GM23338 (cell line): ENCODE data around the gene ACOX3. TPM values are rescaled to one million over a fixed set of nuclear protein-coding genes. Genes with fewer than 3 reads are reported as not detected.

Experiments used
- ATAC-seq: fragments of 200-7000 bp; cut with Tn5 transposase; 3 replicates; pipeline ENCODE4 v1.9.1; 2020
- DNase-seq: peaks from one replicate; pipeline ENCODE4 v3.0.0-alpha.2; 2015; ENCODE audit warnings: low spot score
- H2AFZ ChIP-seq: fragments of 200-600 bp; sonication (generic); 2 replicates; pipeline ENCODE4 v1.8.0; 2016; ENCODE audit warnings: antibody characterized with exemption, mild to moderate bottlenecking, moderate library complexity
- H3F3A ChIP-seq: fragments of 200-600 bp; sonication (generic); replicated peaks from 2 replicates; pipeline ENCODE4 v1.8.0; 2017; ENCODE audit warnings: antibody characterized with exemption, mixed run types, low read depth
- H3K27ac ChIP-seq: fragments of 200-600 bp; sonication (generic); 2 replicates; pipeline ENCODE4 v1.6.1; 2016; ENCODE audit warnings: low read depth
- H3K27me3 ChIP-seq: fragments of 200-600 bp; sonication (generic); 2 replicates; pipeline ENCODE4 v1.8.0; 2016; ENCODE audit warnings: mild to moderate bottlenecking, mixed run types, moderate library complexity; ENCODE audit not compliant: insufficient read depth
- H3K36me3 ChIP-seq: fragments of 200-600 bp; sonication (generic); 2 replicates; pipeline ENCODE4 v1.8.0; 2016; ENCODE audit warnings: mild to moderate bottlenecking; ENCODE audit not compliant: insufficient read depth
- H3K4me1 ChIP-seq: fragments of 200-600 bp; sonication (generic); 2 replicates; pipeline ENCODE4 v1.8.0; 2016; ENCODE audit warnings: mild to moderate bottlenecking, moderate library complexity; ENCODE audit not compliant: insufficient read depth
- H3K4me2 ChIP-seq: fragments of 200-600 bp; sonication (generic); 2 replicates; pipeline ENCODE4 v1.7.1; 2017; ENCODE audit warnings: mixed run types
- H3K4me3 ChIP-seq: fragments of 200-600 bp; sonication (generic); 2 replicates; pipeline ENCODE4 v1.6.1; 2016; ENCODE audit warnings: mixed run types
- H3K79me2 ChIP-seq: fragments of 200-600 bp; sonication (generic); replicated peaks from 2 replicates; pipeline ENCODE4 v1.8.0; 2017; ENCODE audit warnings: mild to moderate bottlenecking; ENCODE audit not compliant: insufficient read depth
- H3K9me2 ChIP-seq: fragments of 200-600 bp; sonication (generic); 2 replicates; pipeline ENCODE4 v1.8.0; 2017; ENCODE audit not compliant: insufficient read depth
- H4K20me1 ChIP-seq: fragments of 200-600 bp; sonication (generic); replicated peaks from 2 replicates; pipeline ENCODE4 v1.8.0; 2017; ENCODE audit warnings: mild to moderate bottlenecking; ENCODE audit not compliant: insufficient read depth
- H3K27ac Mint-ChIP-seq: 2 replicates; pipeline ENCODE4 v1.8.0; 2020; ENCODE audit warnings: inconsistent platforms, mild to moderate bottlenecking, moderate library complexity, mixed read lengths
- H3K27me3 Mint-ChIP-seq: 3 replicates; pipeline ENCODE4 v1.8.0; 2022; ENCODE audit warnings: low read depth, mild to moderate bottlenecking, moderate library complexity, mixed read lengths, inconsistent platforms; ENCODE audit not compliant: insufficient read depth, poor library complexity
- H3K36me3 Mint-ChIP-seq: 3 replicates; pipeline ENCODE4 v1.8.0; 2021; ENCODE audit warnings: low read depth, mild to moderate bottlenecking, inconsistent platforms, moderate library complexity, mixed read lengths
- H3K4me1 Mint-ChIP-seq: 3 replicates; pipeline ENCODE4 v1.8.0; 2020; ENCODE audit warnings: mild to moderate bottlenecking, inconsistent platforms, mixed read lengths
- H3K4me3 Mint-ChIP-seq: 3 replicates; pipeline ENCODE4 v1.8.0; 2021; ENCODE audit warnings: moderate library complexity, mild to moderate bottlenecking, inconsistent platforms, mixed read lengths
- H3K9me3 Mint-ChIP-seq: 3 replicates; pipeline ENCODE4 v1.8.0; 2020; ENCODE audit warnings: moderate library complexity, mild to moderate bottlenecking, inconsistent platforms, mixed read lengths
- CREB1 ChIP-seq: fragments of 250-450 bp; sonication (Bioruptor Pico); IDR thresholded peaks from 2 replicates; pipeline ENCODE4 v1.5.0; 2020; ENCODE audit warnings: low read depth, mild to moderate bottlenecking, moderate library complexity
- CTCF ChIP-seq, 2 experiments: fragments of 200-600 bp in 1 of 2; sonication (generic) in 1 of 2; conservative IDR thresholded peaks; 2 replicates each; pipeline versions ENCODE4 v1.5.1 to v1.6.1; 2016 to 2017; ENCODE audit warnings: antibody characterized with exemption in 2 of 2, low read depth in 2 of 2, mild to moderate bottlenecking in 2 of 2, moderate library complexity in 1 of 2
- EZH2 ChIP-seq: fragments of 200-600 bp; sonication (generic); IDR thresholded peaks from one replicate; pipeline ENCODE4 v1.8.0; 2017; ENCODE audit warnings: antibody characterized with exemption, mild to moderate bottlenecking, low read depth; ENCODE audit not compliant: unreplicated experiment
- EZH2phosphoT487 ChIP-seq: fragments of 200-600 bp; sonication (generic); IDR thresholded peaks from one replicate; pipeline ENCODE4 v1.8.1; 2018; ENCODE audit warnings: antibody characterized with exemption; ENCODE audit not compliant: unreplicated experiment
- JUNB ChIP-seq: IDR thresholded peaks from one replicate; pipeline ENCODE4 v1.6.1; 2016; ENCODE audit warnings: antibody characterized with exemption; ENCODE audit not compliant: unreplicated experiment
- NANOG ChIP-seq: IDR thresholded peaks from 2 replicates; pipeline ENCODE4 v1.6.1; 2016; ENCODE audit warnings: antibody characterized with exemption, borderline replicate concordance
- REST ChIP-seq: IDR thresholded peaks from one replicate; pipeline ENCODE4 v1.6.1; 2018; ENCODE audit warnings: antibody characterized with exemption; ENCODE audit not compliant: unreplicated experiment
- ZNF462 ChIP-seq: fragments of 250-450 bp; sonication (Bioruptor Pico); IDR thresholded peaks from 2 replicates; pipeline ENCODE4 v1.5.0; 2020; ENCODE audit warnings: mild to moderate bottlenecking, moderate library complexity
- polyA plus RNA-seq: library from polyadenylated mRNA; unstranded; fragments of >200 nt; fragmentation: Nextera tagmentation; extraction: Ambion mirVana; gene quantifications from 2 replicates; pipeline ENCODE4 v1.2.1, GENCODE V29; 2016
- total RNA-seq: library from RNA; depleted of rRNA; stranded (reverse); fragments of >200 nt; shearing (Covaris generic); gene quantifications from 2 replicates; pipeline ENCODE4 v1.2.3, GENCODE V29; 2014

Gene ACOX3
- total and polyA plus RNA-seq, 2 experiments from 2014 or later: 6.4 to 17.2 TPM

GRCh38 chr4:8399298-8399697 lies 41.2 kb downstream of the ACOX3 start:
- ATAC-seq: no peak

More at GRCh38 chr4:8399298-8399697, 41.2 kb downstream of the ACOX3 start:
- Mint-ChIP-seq H3K4me3 (no peak overlapping the region), H3K4me1 (peaks cover 21% of the 10 kb centered on the region), H3K9me3 (no peaks in the 10 kb centered on the region), H3K27ac (no peak overlapping the region), H3K36me3 (peaks cover 12% of the 10 kb centered on the region; the same call in 2 of the 3 replicates), H3K27me3 (peaks cover 18% of the 10 kb centered on the region)
- no peaks in the 10 kb centered on the region for H3F3A ChIP-seq
- no peak overlapping the region for H2AFZ ChIP-seq
- no peaks in the 10 kb centered on the region for H3K27me3 ChIP-seq
- H4K20me1 ChIP-seq: no peaks in the 10 kb centered on the region
- H3K4me2 ChIP-seq: no peak overlapping the region
- no peaks in the 10 kb centered on the region for H3K36me3 ChIP-seq
- TF ChIP-seq EZH2: no peak
- no peak for TF ChIP-seq EZH2phosphoT487
- no peak for TF ChIP-seq REST
- no peak for TF ChIP-seq NANOG
- no peak for TF ChIP-seq JUNB
- TF ChIP-seq CTCF (conservative IDR thresholded peaks at IDR 0.05; ENCODE audit: low read depth in 2 of 2): no peak
- TF ChIP-seq ZNF462: no peak
- TF ChIP-seq CREB1 (CRISPR knock-in tag): no peak
- H3K4me3 ChIP-seq: no peak overlapping the region
- H3K4me1 ChIP-seq: peaks cover 9% of the 10 kb centered on the region; the same call in 1 of the 2 replicates
- no peak for DNase-seq
- H3K79me2 ChIP-seq: no peaks in the 10 kb centered on the region
- H3K9me2 ChIP-seq: no peaks in the 10 kb centered on the region
- H3K27ac ChIP-seq: no peak overlapping the region
